MCF 10A (cell line): Measurements from ENCODE around the gene ACSL4. TPM values are rescaled to one million over a fixed set of nuclear protein-coding genes. Genes with fewer than 3 reads are reported as not detected.

ENCODE experiments used
- BruUV-seq: library from RNA; stranded (reverse); fragments of 400-500 nt; replicated peaks from 2 replicates; lab custom pipeline; 2021; lab: Mats Ljungman, UMichigan
- CTCF ChIA-PET: fragments of 300-600 bp; sonication (Branson Sonifier 250); formaldehyde crosslinking; extraction: SDS; loops from one replicate; lab custom pipeline; 2021; ENCODE audit warnings: antibody characterized with exemption, inconsistent platforms; lab: Yijun Ruan, JAX
- POLR2A ChIA-PET: fragments of 300-600, 350-650 bp; sonication (Branson Sonifier 250); formaldehyde crosslinking; extraction: SDS; loops from one replicate; lab custom pipeline; 2020; ENCODE audit warnings: antibody characterized with exemption, inconsistent platforms; lab: Yijun Ruan, JAX
- DNase-seq: peaks from one replicate; pipeline ENCODE4 v3.0.0-alpha.2; 2018; ENCODE audit not compliant: unreplicated experiment
- H3K27ac Mint-ChIP-seq: one replicate; pipeline ENCODE4 v1.8.0; 2022; ENCODE audit warnings: mild to moderate bottlenecking, low read depth, mixed read lengths; ENCODE audit not compliant: unreplicated experiment
- H3K27me3 Mint-ChIP-seq: one replicate; pipeline ENCODE4 v1.8.0; 2022; ENCODE audit warnings: mixed read lengths; ENCODE audit not compliant: insufficient read depth, unreplicated experiment
- H3K36me3 Mint-ChIP-seq: one replicate; pipeline ENCODE4 v1.8.0; 2022; ENCODE audit warnings: mild to moderate bottlenecking, moderate library complexity, mixed read lengths; ENCODE audit not compliant: insufficient read depth, unreplicated experiment
- H3K4me1 Mint-ChIP-seq: one replicate; pipeline ENCODE4 v1.8.0; 2022; ENCODE audit warnings: mixed read lengths; ENCODE audit not compliant: insufficient read depth, unreplicated experiment
- H3K4me3 Mint-ChIP-seq: one replicate; pipeline ENCODE4 v1.8.0; 2022; ENCODE audit warnings: mild to moderate bottlenecking, moderate library complexity, mixed read lengths; ENCODE audit not compliant: unreplicated experiment
- H3K9me3 Mint-ChIP-seq: one replicate; pipeline ENCODE4 v1.8.0; 2022; ENCODE audit warnings: mixed read lengths; ENCODE audit not compliant: unreplicated experiment
- CTCF ChIP-seq: fragments of 200-600 bp; IDR thresholded peaks from one replicate; pipeline ENCODE4 v1.8.0; 2022; ENCODE audit warnings: antibody characterized with exemption, mild to moderate bottlenecking; ENCODE audit not compliant: unreplicated experiment
- intact Hi-C: fragments of 100-400 bp; cut with micrococcal nuclease; formaldehyde crosslinking; loops from 2 replicates; pipeline ENCODE4 v1.14.1; 2022
- total RNA-seq: library from RNA; stranded (reverse); gene quantifications from 2 replicates; pipeline ENCODE4 v1.2.3, GENCODE V29; 2022

Gene ACSL4
- total RNA-seq, 1 experiment from 2014 or later: 70.1 TPM

GRCh38 chrX:109716431-109717028, 16.5 kb downstream of the ACSL4 start:
- no peak for DNase-seq
- TF ChIP-seq CTCF: no peak
- BruUV-seq: no TSS peak
- peaks cover 12% of the 10 kb centered on the region for H3K27me3 Mint-ChIP-seq
- ChIA-PET POLR2A (interaction anchor here (1.0 to 7.7 kb wide), 2 partner anchors 16 to 111 kb away, joined by 3 to 47 read pairs; partner anchors contain the start of gene ACSL4), CTCF (interaction anchor here (0.6 to 1.5 kb wide), 5 partner anchors 10 to 306 kb away, joined by 3 to 7 read pairs (median 3); no protein-coding TSS in a partner anchor)
- intact Hi-C loops: no loop called here
- H3K27ac Mint-ChIP-seq: no peak overlapping the region
- H3K9me3 Mint-ChIP-seq: no peaks in the 10 kb centered on the region
- peaks cover 7% of the 10 kb centered on the region for H3K4me1 Mint-ChIP-seq
- no peak overlapping the region for H3K4me3 Mint-ChIP-seq
- H3K36me3 Mint-ChIP-seq: peaks cover 16% of the 10 kb centered on the region

- H3K27ac Mint-ChIP-seq: no peak overlapping the region
- peaks cover 13% of the 10 kb centered on the region for H3K36me3 Mint-ChIP-seq
- no peaks in the 10 kb centered on the region for H3K9me3 Mint-ChIP-seq
- intact Hi-C loops: loop anchor here (5.0 kb wide), 3 partner anchors 128 to 433 kb away; no protein-coding TSS in a partner anchor
- peak; percentile 61 for DNase-seq
- CTCF ChIA-PET: interaction anchor here (0.6 to 6.6 kb wide), 12 partner anchors 9 to 252 kb away, joined by 3 to 108 read pairs (median 4); no protein-coding TSS in a partner anchor
- POLR2A ChIA-PET: interaction anchor here (0.7 to 3.7 kb wide), 6 partner anchors 70 to 240 kb away, joined by 3 to 40 read pairs (median 3); no protein-coding TSS in a partner anchor
- H3K4me3 Mint-ChIP-seq: no peak overlapping the region
- no TSS peak for BruUV-seq
- no peaks in the 10 kb centered on the region for H3K27me3 Mint-ChIP-seq
- no peak for TF ChIP-seq CTCF
- H3K4me1 Mint-ChIP-seq: peaks cover 10% of the 10 kb centered on the region
These were observed 18.6 kb downstream of the ACSL4 start for GRCh38 chrX:109714340-109714958.

- ChIA-PET POLR2A (interaction anchor here (0.9 to 1.0 kb wide), 2 partner anchors 19 to 147 kb away, joined by 3 to 4 read pairs; no protein-coding TSS in a partner anchor), CTCF (interaction anchor here (0.6 to 6.6 kb wide), 6 partner anchors 8 to 181 kb away, joined by 3 to 58 read pairs (median 8); no protein-coding TSS in a partner anchor)
- H3K4me3 Mint-ChIP-seq: no peak overlapping the region
- H3K27me3 Mint-ChIP-seq: peaks cover 4% of the 10 kb centered on the region
- H3K9me3 Mint-ChIP-seq: no peaks in the 10 kb centered on the region
- intact Hi-C loops: loop anchor here (5.0 kb wide), 3 partner anchors 132 to 437 kb away; no protein-coding TSS in a partner anchor
- no peak for TF ChIP-seq CTCF
- H3K27ac Mint-ChIP-seq: no peak overlapping the region
- no TSS peak for BruUV-seq
- DNase-seq: no peak
- H3K4me1 Mint-ChIP-seq: peaks cover 5% of the 10 kb centered on the region
- peaks cover 5% of the 10 kb centered on the region for H3K36me3 Mint-ChIP-seq
These were observed 22.9 kb downstream of the ACSL4 start for GRCh38 chrX:109710181-109710580.

- H3K4me1 Mint-ChIP-seq: peaks cover 10% of the 10 kb centered on the region
- peaks cover 14% of the 10 kb centered on the region for H3K27me3 Mint-ChIP-seq
- ChIA-PET CTCF (interaction anchor here (0.6 to 6.6 kb wide), 7 partner anchors 9 to 182 kb away, joined by 3 to 58 read pairs (median 3); no protein-coding TSS in a partner anchor), POLR2A (interaction anchor here (1.0 to 1.9 kb wide), 3 partner anchors 11 to 179 kb away, joined by 3 to 8 read pairs (median 4); no protein-coding TSS in a partner anchor)
- TF ChIP-seq CTCF: no peak
- peak overlapping the region; percentile 42 for H3K27ac Mint-ChIP-seq
- H3K4me3 Mint-ChIP-seq: no peak overlapping the region
- BruUV-seq: no TSS peak
- peaks cover 5% of the 10 kb centered on the region for H3K36me3 Mint-ChIP-seq
- H3K9me3 Mint-ChIP-seq: no peaks in the 10 kb centered on the region
- peak; percentile 58 for DNase-seq
- intact Hi-C loops: no loop called here
These were observed 23.9 kb downstream of the ACSL4 start for GRCh38 chrX:109709129-109709631.
